Regular cardiac myocyte (primary cell): Measurements from ENCODE around the gene NPR3. TPM values are rescaled to one million over a fixed set of nuclear protein-coding genes. Genes with fewer than 3 reads are reported as not detected.

Experiments
- total RNA-seq: library from RNA; depleted of rRNA; stranded (reverse); fragments of >200 nt; gene quantifications from 2 replicates; pipeline ENCODE4 v1.2.3, GENCODE V29; 2014

The NPR3 gene, protein sequence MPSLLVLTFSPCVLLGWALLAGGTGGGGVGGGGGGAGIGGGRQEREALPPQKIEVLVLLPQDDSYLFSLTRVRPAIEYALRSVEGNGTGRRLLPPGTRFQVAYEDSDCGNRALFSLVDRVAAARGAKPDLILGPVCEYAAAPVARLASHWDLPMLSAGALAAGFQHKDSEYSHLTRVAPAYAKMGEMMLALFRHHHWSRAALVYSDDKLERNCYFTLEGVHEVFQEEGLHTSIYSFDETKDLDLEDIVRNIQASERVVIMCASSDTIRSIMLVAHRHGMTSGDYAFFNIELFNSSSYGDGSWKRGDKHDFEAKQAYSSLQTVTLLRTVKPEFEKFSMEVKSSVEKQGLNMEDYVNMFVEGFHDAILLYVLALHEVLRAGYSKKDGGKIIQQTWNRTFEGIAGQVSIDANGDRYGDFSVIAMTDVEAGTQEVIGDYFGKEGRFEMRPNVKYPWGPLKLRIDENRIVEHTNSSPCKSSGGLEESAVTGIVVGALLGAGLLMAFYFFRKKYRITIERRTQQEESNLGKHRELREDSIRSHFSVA
- 91.6 and 102 TPM in 2 replicates for total RNA-seq

DNA sequence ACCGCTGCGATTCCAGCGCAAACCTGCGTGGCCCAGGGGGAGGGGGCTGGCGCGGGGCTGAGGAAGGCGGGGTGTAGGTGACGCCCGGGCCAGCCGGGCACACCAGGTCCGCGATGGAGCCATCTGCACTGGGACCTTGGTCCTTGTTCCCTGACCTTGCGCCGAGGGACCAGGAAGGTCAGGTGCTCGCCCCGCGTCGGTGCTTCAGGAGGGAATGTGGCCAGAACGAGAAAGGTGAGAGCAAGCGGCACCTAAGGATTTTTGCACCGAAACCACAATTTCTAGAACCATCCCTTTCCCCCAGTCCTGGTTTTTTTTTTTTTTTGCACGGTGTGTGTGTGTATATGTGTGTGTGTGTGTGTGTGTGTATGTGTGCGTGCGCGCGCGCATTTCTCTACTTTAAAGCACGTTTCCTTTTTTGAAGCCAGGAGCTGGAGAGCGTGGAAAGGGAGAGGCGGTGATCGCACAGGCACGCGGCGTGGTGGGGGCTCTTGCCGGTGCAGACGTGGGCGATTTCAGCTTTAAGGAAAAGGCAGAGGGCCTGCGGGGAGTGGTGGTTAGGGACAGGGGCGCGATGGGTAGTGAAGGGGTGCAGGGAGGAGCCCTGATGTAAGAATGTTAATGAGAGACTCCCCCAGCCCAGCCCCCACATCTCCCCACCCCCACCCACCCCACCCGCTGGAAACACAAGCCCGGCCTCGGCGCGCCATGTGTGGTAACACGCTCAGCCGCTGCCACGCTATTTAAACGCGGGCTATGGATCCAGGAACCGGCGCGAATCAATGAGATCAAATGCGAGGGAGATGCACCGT lies at the start of gene NPR3:
Gene NPR3 (plus strand): TSS at position 772 of the 812 bp plus-strand sequence. CDS start 456 bp downstream, outside the sequence.

Other genes starting within 250 kb of the NPR3 start
- 122 and 257 TPM in 2 replicates for gene SUB1, start 125.8 kb upstream of the NPR3 start, total RNA-seq